ENCODE results near the gene GDF10. TPM values are rescaled to one million over a fixed set of nuclear protein-coding genes. Genes with fewer than 3 reads are reported as not detected.

GDF10 gene
- total RNA-seq, 1 donor from 2014 or later: 14.4 TPM

- DNase-seq (ENCODE audit: low spot score): no peak
- intact Hi-C loops (cut with DNase I): no loop called here
- ATAC-seq: no peak
Observed at GRCh38 chr10:47325303-47326291, 25.6 kb downstream of the GDF10 start.

- ATAC-seq: no peak
- intact Hi-C loops (cut with DNase I): no loop called here
- no peak for DNase-seq (ENCODE audit: low spot score)
Observed at GRCh38 chr10:47326306-47326926, 26.4 kb downstream of the GDF10 start.

- intact Hi-C loops (cut with DNase I): no loop called here
- ATAC-seq: no peak
- no peak for DNase-seq (ENCODE audit: low spot score)
Observed at GRCh38 chr10:47326927-47327330, 26.9 kb downstream of the GDF10 start.

- ATAC-seq (no peak), DNase-seq (ENCODE audit: low spot score) (no peak)
- intact Hi-C loops (cut with DNase I): no loop called here
Observed at GRCh38 chr10:47329855-47330254, 29.9 kb downstream of the GDF10 start.

GRCh38 chr10:47330366-47330765 is 30.4 kb downstream of the GDF10 start:
- intact Hi-C loops (cut with DNase I): no loop called here
- ATAC-seq (no peak), DNase-seq (ENCODE audit: low spot score) (no peak)

- intact Hi-C loops (cut with DNase I): no loop called here
- ATAC-seq (no peak), DNase-seq (ENCODE audit: low spot score) (no peak)
Observed at GRCh38 chr10:47330804-47331203, 30.8 kb downstream of the GDF10 start.

- DNase-seq (ENCODE audit: low spot score): no peak
- intact Hi-C loops (cut with DNase I): no loop called here
- ATAC-seq: no peak
Observed at GRCh38 chr10:47331491-47331890, 31.5 kb downstream of the GDF10 start.

- ATAC-seq (no peak), DNase-seq (ENCODE audit: low spot score) (no peak)
- intact Hi-C loops (cut with DNase I): no loop called here
Observed at GRCh38 chr10:47331954-47332353, 32.0 kb downstream of the GDF10 start.

- intact Hi-C loops (cut with DNase I): no loop called here
- no peak for DNase-seq (ENCODE audit: low spot score)
- ATAC-seq: no peak
Observed at GRCh38 chr10:47332371-47332770, 32.4 kb downstream of the GDF10 start.

- intact Hi-C loops (cut with DNase I): no loop called here
- ATAC-seq: no peak
- no peak for DNase-seq (ENCODE audit: low spot score)
Observed at GRCh38 chr10:47332946-47333345, 32.9 kb downstream of the GDF10 start.

GRCh38 chr10:47333532-47333931 is 33.5 kb downstream of the GDF10 start:
- DNase-seq (ENCODE audit: low spot score): no peak

GRCh38 chr10:47334466-47335295 is 34.7 kb downstream of the GDF10 start:
- ATAC-seq (no peak), DNase-seq (ENCODE audit: low spot score) (no peak)
- intact Hi-C loops (cut with DNase I): no loop called here

More at GRCh38 chr10:47333532-47333931, 33.5 kb downstream of the GDF10 start:
- intact Hi-C loops (cut with DNase I): no loop called here
- no peak for ATAC-seq

GRCh38 chr10:47335906-47336305 is 35.9 kb downstream of the GDF10 start:
- DNase-seq (ENCODE audit: low spot score): no peak
- intact Hi-C loops (cut with DNase I): no loop called here
- ATAC-seq: no peak

GRCh38 chr10:47336387-47337134 is 36.6 kb downstream of the GDF10 start:
- intact Hi-C loops (cut with DNase I): no loop called here
- ATAC-seq (peak; percentile 10), DNase-seq (ENCODE audit: low spot score) (no peak)

- intact Hi-C loops (cut with DNase I): no loop called here
- ATAC-seq (no peak), DNase-seq (ENCODE audit: low spot score) (no peak)
Observed at GRCh38 chr10:47337310-47337709, 37.3 kb downstream of the GDF10 start.

- ATAC-seq (no peak), DNase-seq (ENCODE audit: low spot score) (no peak)
Observed at GRCh38 chr10:47339186-47339735, 39.3 kb downstream of the GDF10 start.

GRCh38 chr10:47339759-47340607 is 40.0 kb downstream of the GDF10 start:
- DNase-seq (ENCODE audit: low spot score) (no peak), ATAC-seq (no peak)
- intact Hi-C loops (cut with DNase I): no loop called here

More at GRCh38 chr10:47339186-47339735, 39.3 kb downstream of the GDF10 start:
- intact Hi-C loops (cut with DNase I): no loop called here
